GM18517 (cell line): Measurements from ENCODE around the gene COPA.
A peak's percentile ranks its signal among the peaks of the same experiment; 100 is the strongest.

Experiments used
- ATAC-seq: cut with Tn5 transposase; IDR thresholded peaks from one replicate; pipeline ENCODE4 v1.9.1; 2021; ENCODE audit warnings: mild to moderate bottlenecking, moderate library complexity; ENCODE audit not compliant: unreplicated experiment

COPA gene

GRCh38 chr1:160277330-160277729 lies 65.7 kb downstream of the COPA start:
- no peak for ATAC-seq

- ATAC-seq, result no peak
Observed at GRCh38 chr1:160271025-160271424, 72.0 kb downstream of the COPA start.

- ATAC-seq, result no peak
Observed at GRCh38 chr1:160267284-160267991, 75.6 kb downstream of the COPA start.

- ATAC-seq, result no peak
Observed at GRCh38 chr1:160264795-160265307, 78.2 kb downstream of the COPA start.

GRCh38 chr1:160261893-160262794 lies 80.9 kb downstream of the COPA start, which contains the start of gene DCAF8:
Gene DCAF8, minus strand, starts transcription at chr1:160262549. Its CDS starts 18,541 bp downstream, at chr1:160244008.
- ATAC-seq, result peak; percentile 76

GRCh38 chr1:160261556-160261892 lies 81.5 kb downstream of the COPA start:
- ATAC-seq, result peak; percentile 29

GRCh38 chr1:160260406-160261382 lies 82.4 kb downstream of the COPA start:
- ATAC-seq, result no peak

GRCh38 chr1:160258177-160258798 lies 84.8 kb downstream of the COPA start:
- no peak for ATAC-seq

GRCh38 chr1:160257411-160258015 lies 85.5 kb downstream of the COPA start:
- ATAC-seq, result no peak

- no peak for ATAC-seq
Observed at GRCh38 chr1:160256396-160257046, 86.5 kb downstream of the COPA start.

GRCh38 chr1:160255781-160256300 lies 87.2 kb downstream of the COPA start:
- ATAC-seq, result no peak

- ATAC-seq, result peak; percentile 72
Observed at GRCh38 chr1:160251687-160252526, 91.1 kb downstream of the COPA start.

- ATAC-seq, result no peak
Observed at GRCh38 chr1:160251011-160251410, 92.0 kb downstream of the COPA start.

- no peak for ATAC-seq
Observed at GRCh38 chr1:160247053-160247452, 96.0 kb downstream of the COPA start.

- ATAC-seq, result no peak
Observed at GRCh38 chr1:160245434-160245833, 97.6 kb downstream of the COPA start.

GRCh38 chr1:160244209-160244608 lies 98.8 kb downstream of the COPA start:
- no peak for ATAC-seq

- ATAC-seq, result no peak
Observed at GRCh38 chr1:160243767-160244166, 99.3 kb downstream of the COPA start.
